Ammon's horn (tissue), 1 donor: ENCODE data around the gene LRP1B.

Experiments
- DNase-seq: peaks from one replicate; pipeline ENCODE4 v3.0.0-alpha.2; 2016; ENCODE audit warnings: low spot score

Gene LRP1B

GRCh38 chr2:140808211-140808610 lies 1322.6 kb downstream of the LRP1B start:
- no peak for DNase-seq

DNA sequence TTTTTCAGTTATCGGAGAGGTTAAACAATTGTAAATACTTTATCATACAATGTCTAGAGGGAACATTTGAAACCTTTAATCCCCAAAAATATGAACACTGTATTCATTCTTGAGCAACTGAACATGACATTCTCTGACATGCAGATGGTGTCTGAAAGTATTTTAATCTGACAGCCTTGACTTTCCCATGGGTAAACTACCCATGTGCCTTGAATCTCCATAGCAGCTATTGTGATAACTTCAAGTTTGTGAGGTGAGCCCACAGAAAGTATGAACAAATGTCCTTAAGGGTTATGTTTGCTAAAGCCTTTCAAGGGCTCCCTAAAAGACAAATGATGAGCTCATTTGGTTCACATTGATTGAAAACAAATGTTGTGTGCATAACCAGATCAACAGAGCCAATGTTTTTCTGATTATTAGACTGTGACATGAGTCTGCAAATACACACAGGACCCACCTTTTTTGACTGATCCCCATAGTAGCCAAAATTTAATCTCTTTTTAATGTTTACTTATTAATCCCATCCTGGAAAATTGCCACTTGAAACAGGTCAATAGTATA lies 1326.0 kb downstream of the LRP1B start:
- no peak for DNase-seq

DNA sequence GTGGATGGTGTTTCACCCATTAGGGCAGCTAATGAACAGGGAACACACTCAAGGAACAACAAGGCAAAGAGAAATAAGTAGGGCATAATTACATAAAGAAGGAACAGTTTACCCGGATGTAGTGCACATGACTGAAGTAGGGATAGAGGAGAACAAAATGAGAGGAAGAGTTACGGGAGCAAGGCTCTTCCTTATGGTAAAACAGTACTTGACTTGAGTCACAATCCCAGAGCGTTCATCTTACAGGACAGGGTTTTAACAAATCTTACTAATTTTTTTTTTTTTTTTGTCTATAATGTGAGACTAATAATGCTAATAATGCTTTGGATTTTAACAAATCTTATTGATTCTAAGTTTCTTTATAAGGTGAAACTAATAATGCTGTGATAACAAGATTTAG lies 1329.5 kb downstream of the LRP1B start:
- DNase-seq, result no peak

DNA sequence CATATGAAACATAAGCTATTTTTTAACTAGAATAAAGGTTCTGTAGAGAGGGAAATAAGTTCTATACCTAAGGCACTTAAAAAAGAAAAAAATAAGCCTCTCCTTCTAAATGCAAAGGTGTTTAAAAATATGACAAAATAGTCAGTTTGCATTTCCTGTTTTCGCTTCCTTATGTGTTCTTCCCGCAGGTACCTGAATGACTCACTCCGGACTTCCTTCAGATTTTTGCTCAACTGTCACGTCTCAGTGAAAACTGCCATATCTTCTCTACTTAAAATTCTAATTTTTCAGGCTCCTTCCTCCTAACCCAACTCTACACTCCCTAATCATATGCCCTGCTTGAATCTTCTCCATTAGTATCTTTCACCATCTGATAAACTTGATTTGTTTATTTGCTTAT lies 1333.1 kb downstream of the LRP1B start:
- no peak for DNase-seq

DNA sequence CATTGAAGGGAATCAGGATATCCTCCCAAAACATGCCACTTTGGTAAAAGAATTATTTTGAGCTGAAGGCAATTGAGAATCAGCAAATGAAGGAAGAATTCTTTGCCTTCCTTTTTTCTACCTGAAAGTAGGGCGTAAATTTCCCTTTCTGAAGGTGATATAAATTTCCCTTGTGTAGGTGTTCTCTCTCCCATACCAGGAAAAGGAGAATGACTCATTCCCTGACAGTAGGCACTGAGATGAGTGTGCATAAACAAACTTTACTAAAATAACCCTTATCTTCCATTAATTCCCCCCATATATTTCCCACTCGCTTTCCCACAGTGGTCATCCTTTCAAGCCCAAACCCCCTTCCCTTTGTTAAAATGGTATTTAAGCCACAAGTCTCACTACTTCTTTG lies 1339.0 kb downstream of the LRP1B start:
- no peak for DNase-seq

- DNase-seq, result no peak
These were observed 1344.2 kb downstream of the LRP1B start for GRCh38 chr2:140786585-140786984.

DNA sequence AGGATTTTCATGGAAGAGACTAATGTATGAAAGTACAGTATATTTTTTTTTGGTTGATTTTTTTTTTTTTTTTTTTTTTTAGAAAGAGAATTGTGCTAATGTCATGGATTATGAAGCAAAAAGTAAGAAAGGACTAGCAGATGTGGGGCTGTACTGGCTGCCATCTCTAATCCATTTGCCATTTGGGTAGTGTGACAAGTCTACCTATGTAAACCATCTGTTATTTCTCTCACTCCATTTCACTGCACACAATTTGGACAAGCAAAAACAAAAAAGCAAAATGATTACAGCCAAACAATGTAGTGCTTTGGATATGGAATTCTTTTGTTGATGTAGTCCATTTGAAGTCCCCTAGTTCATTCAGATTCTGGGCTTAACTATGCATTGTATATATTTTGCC lies 1355.4 kb downstream of the LRP1B start:
- no peak for DNase-seq

DNA sequence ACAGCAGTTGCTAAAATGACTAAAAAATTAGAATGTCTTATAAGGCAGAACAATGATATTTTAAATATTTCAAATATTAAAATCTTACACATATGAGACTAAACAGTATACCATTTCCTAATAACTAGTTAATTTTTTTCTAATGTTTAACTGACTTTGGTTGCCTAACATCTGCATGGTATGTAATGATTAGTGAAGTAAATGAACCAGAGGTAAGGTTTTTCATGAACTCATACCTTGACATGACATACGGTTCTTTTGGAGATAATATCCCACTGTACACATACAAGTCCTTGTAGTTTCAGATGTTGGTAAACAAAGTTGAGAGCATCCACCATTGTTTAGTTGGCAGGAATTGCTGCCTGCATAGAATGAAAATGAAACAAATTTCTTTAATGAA lies 1360.2 kb downstream of the LRP1B start:
- DNase-seq, result no peak

GRCh38 chr2:140761807-140762206 lies 1369.0 kb downstream of the LRP1B start:
- DNase-seq, result no peak

DNA sequence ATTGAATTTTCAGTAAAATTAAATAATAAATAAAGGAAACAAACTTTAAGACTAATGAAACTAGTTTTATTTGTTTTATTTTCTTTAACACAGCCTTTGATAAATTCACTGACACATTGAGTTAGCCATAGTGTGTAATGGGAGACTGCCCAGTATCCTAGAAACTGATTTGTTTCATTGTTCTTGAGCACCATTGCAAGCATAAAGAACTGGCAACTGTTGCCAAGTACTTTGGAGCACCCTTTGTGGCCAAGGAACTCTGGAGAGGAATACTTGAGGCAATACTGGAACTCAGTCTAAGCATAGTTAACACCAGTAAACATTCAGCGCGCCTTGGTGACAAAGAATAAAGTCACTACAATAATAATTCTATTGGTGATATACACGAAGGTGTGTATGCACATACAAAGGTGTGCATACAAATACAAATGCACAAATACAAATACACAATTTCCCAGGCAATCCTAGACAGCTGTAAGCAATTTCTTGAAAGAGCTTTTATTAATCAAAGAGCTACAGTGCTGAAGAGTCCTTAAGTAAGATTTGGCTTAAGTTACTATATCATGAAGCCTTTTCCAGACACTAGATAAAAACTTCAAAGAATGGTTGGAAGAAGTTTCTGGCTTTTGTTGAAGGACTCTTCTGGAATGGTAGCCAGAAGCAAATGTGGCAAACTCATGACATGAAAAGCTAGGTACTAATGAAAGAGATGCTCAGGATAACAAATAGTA lies 1371.2 kb downstream of the LRP1B start:
- peak; percentile 44 for DNase-seq

- DNase-seq, result no peak
These were observed 1383.2 kb downstream of the LRP1B start for GRCh38 chr2:140747665-140748064.

- no peak for DNase-seq
These were observed 1383.7 kb downstream of the LRP1B start for GRCh38 chr2:140747090-140747489.

DNA sequence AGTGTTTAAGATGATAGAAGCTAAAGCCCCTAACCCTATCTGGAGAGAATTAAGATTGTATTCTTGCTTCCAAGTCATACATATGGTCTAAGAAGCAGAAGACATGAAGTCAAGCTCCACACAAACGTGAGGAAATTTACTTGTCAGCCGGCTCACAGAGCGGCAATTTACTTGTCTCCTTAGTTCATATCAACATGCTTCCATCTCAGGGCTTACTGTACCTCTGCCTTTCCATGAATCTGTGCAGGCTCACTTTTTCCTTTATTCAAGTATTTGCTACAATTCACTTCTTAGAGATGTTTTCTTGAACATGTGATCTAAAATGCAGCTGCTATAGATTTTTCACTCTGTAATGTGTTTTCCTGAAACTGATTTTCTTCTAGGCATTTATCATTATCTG lies 1386.4 kb downstream of the LRP1B start:
- no peak for DNase-seq

- DNase-seq, result no peak
These were observed 1393.8 kb downstream of the LRP1B start for GRCh38 chr2:140737006-140737405.

GRCh38 chr2:140734992-140735391 lies 1395.8 kb downstream of the LRP1B start:
- peak; percentile 5 for DNase-seq

- DNase-seq, result no peak
These were observed 1411.8 kb downstream of the LRP1B start for GRCh38 chr2:140718999-140719398.

DNA sequence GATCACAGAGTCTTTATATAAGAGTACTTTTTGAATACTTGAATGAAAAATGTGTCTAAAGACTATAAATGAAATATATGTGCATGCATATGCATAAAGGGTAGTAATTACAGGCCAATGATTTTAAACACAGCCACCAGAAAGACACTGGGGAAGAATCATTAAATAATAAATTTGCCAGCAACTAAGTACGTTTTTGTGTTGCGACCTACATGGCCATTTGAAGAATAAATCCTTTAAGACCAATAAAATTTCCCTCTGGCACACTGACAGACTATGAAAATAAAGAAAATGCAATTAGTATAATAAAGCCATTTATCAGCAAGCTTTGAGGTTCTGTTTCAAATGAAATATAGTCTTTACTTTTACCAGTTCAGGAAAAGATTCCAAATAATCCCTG lies 1413.3 kb downstream of the LRP1B start:
- no peak for DNase-seq

DNA sequence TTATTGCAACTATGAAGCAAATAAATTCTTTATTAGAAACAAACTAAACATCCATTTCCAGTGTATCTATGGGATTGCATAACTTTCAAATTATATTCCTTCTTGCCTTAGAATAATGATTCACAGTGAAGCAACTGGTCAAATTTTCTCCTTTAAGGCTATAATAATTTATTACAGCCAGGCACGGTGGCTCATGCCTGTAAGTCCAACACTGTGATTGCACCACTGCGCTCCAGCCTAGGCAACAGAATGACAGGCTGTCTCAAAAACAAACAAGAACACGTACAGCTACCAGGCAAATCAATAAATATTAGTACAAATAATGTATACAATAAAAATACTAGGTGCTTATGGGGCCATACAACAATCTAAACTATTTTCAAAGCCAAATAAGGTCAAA lies 1416.2 kb downstream of the LRP1B start:
- no peak for DNase-seq

GRCh38 chr2:140711867-140712266 lies 1418.9 kb downstream of the LRP1B start:
- no peak for DNase-seq

DNA sequence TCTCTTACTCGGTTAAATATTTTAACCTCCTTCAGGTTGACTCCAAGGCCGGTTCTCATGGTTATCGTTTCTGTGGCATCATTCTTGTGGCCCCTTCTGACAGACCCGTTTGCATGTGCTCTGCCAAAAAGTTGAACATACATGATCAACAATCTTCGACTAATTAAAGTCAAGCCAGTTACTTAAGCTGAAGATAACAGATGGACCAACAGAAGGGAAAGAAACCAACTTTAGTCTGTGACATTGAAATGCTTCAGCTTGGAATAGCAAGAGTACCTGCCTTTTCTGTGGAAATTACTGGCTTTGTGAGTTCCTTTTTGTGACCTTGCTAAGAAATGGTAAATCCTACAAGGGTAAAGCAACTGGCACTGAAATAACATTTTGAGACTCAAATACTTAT lies 1429.1 kb downstream of the LRP1B start:
- DNase-seq, result no peak

GRCh38 chr2:140698636-140699035 lies 1432.2 kb downstream of the LRP1B start:
- DNase-seq, result no peak

DNA sequence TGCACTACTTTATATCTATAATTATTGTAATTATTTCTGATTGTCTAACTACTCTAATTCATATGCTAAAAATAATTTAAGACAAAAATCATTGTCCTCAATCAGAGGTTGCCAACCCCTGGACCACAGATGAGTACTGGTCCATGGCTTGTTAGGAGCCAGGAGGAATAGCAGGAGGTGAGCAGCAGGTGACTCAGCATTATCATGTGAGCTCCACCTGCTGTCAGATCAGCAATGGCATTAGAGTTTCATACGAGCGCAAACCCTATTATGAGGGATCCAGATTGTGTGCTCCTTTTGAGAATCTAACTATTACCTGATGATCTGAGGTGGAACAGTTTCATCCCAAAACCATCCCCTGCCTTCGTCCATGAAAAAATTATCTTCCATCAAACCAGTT lies 1434.4 kb downstream of the LRP1B start:
- DNase-seq, result no peak

DNA sequence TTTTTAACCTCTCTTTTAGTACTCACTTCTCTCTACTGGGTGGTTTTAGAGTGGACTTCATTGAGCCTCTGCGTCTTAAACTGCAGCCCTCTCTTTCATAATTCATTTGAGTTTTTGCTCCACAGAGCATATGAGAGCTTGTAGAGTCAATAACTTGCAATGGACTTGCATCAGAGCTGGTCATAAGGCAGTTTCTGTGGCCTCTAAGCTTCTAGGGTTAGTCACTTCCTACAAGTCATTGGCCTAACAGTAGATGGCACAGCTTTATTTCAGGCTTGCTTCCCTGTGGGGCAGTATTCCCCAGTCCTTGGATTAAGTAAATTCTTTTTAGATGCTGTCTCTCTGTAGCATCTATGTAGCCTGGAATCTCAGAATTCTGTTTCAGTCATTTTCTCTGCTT lies 1435.7 kb downstream of the LRP1B start:
- DNase-seq, result no peak

DNA sequence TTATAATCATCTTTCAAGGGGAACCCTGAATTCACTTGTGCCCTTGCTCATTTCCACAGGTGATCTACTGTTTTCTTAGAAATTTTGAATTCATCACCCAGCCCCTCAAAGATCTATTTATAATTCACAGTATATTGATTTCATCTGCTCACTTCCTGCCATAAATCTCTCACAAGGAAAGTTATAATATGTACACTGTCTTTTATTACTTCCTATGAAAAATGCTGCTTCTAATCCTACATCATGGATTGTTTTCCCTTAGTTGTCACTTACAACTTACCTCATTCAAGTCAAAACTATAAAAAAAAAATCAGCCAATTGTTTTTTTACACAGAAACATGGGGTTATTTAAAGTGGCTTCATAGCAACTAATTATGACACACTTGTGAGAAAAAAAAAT lies 1443.0 kb downstream of the LRP1B start:
- no peak for DNase-seq
